Measurements from ENCODE around the gene TSKS.

GRCh38 chr19:49787746-49788145, 24.6 kb upstream of the TSKS start:
- no peak for TF ChIP-seq EZH2 (IDR thresholded peaks at IDR 0.05)
- no peak for TF ChIP-seq CTCF (IDR thresholded peaks at IDR 0.05)
- TF ChIP-seq EZH2phosphoT487 (IDR thresholded peaks at IDR 0.05), result no peak
